ENCODE measurements around the gene SLC2A1.
"Not testable (repeated sequence)": the region's sequence is repeated elsewhere in the genome, so short reads cannot be mapped to it uniquely, and the experiment has no call there.

The SLC2A1 gene

DNA sequence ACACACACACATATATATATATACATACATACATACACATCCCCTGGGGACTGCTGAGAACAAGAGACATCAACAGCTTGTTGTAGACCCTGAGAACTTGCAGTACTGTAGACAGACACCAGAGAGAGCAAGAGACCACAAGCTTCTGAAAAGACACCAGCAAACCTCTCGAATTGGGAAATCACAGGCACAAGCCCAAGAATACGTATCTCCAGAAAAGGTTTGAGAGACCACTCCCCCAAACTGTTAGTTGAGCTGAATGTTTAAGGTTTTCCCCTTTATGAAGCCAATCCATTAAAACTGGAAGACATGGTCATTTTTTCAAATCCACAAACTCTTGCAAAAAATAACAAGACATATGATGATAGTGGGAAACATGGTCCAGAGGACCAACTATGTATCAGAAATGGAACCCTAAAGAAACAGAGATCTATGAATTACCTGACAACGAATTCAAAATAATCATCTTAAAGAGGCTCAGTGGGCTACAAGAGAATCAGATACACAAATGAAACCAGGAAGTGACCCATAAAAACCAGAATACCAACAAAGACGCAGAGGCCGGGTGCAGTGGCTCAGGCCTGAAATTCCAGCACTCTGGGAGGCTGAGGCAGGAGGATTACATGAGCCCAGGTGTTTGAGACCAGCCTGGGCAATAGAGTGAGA lies 45.1 kb downstream of the SLC2A1 start:
- no peak for FAIRE-seq
- DNase-seq (ENCODE audit: insufficient read length, low spot score) = peak; percentile 41

DNA sequence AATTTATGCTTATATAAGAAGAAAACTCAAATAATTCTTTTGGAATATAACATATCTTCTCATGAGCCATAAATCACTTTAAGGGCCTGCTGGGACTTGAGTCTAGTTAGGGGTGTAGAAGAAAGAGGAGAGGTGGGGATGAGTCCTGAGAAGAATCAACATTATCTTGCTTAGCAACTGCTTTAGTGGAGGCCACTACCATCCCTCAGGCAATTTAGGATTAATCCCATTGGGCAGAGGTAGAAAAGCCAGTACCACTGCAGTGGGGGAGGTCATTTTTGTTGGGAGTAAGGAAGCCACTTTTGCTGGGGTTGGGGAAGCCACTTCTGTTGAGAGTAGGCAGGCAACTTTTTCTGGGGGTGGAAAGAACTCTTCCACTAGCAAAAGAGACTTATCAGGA lies 47.7 kb downstream of the SLC2A1 start:
- FAIRE-seq (no peak), DNase-seq (ENCODE audit: insufficient read length, low spot score) (no peak)

DNA sequence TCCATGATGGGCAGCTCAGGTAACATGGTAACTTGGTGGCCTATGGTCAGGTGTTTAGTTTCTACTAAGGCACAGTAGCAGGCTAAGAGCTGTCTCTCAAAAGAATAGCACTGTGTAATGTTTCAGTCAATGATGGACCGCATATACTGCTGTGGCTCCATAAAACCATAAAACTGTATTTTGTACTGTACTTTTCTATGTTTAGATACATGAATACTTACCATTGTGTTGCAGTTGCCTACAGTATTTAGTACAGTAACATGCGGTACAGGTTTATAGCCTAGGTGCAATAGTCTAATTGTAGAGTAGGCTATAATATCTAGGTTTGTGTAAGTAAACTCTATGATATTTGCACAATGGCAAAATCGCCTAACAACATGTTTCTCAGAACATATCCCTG lies 50.6 kb downstream of the SLC2A1 start:
- FAIRE-seq (no peak), DNase-seq (ENCODE audit: insufficient read length, low spot score) (no peak)

DNA sequence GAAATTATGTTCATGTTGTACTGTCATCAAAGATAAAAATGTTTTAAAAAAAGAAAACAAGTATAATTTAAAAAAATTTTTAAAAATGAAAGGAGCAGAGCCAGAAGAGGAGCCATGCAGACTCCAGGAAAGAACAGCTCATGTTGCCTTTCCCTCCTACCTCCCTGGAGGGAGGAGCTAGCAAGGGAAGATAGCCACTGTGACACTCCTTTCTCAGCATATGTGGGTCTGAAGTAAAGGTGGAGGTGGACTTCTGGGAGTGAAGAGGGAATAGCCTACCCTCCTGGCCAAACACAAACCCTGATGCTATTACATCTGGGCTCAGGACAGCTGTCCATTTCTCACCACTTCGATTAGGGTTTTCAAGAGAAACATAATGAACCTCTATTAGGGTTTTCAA lies 54.2 kb downstream of the SLC2A1 start:
- FAIRE-seq (no peak), DNase-seq (ENCODE audit: insufficient read length, low spot score) (no peak)

DNA sequence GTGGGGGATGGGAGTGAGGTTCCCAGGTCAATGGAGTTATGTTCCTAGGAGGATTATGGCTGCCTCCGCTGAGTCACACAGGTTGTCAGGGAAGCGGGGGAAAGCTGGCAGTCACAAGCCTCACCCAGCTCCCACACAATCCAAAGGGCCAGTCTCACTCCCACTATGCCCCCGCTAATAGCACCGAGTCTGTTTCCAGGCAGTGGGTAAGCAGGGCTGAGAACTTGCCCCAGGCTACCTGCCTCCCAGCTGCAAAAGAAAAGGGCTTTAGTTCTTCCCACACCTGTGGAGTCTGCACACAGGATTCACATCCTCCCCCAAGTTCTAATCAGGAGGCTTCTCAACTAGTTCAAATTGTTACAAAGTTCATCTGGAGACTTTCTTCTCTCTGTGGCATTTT lies 58.7 kb downstream of the SLC2A1 start:
- DNase-seq (ENCODE audit: insufficient read length, low spot score); FAIRE-seq: not testable (repeated sequence)

DNA sequence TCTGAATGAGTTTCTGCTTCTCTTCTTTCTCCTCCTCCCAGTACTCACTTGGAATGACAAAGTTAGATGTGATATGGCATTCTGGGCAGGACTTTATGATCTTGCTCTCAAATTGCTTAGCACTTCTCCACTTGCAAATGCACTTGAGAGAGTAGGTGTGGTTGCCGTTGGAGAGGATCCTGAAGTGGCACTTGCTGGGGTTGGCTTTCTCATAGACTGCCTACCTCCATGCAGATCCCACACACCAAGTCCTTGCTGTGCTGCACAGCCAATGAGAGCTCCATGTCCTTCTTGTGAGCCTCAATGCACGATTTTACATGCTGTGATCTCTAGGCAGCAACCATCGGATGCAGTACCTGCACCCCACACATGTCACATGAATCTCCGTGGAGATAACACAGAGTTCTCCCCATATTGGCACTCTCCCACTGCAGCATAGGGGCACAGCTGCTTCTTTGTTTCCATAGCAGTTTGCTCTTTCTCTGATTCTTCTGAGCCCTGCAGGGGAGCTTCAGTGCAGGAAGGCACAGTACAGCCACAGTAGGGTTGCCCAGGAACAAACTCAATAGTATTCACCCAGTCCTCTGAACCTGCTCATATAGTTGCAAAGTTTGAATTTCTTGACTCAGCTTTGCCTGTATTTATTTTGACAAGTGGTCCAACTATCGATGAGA lies 67.1 kb downstream of the SLC2A1 start:
- no peak for DNase-seq (ENCODE audit: insufficient read length, low spot score)
- FAIRE-seq = no peak

DNA sequence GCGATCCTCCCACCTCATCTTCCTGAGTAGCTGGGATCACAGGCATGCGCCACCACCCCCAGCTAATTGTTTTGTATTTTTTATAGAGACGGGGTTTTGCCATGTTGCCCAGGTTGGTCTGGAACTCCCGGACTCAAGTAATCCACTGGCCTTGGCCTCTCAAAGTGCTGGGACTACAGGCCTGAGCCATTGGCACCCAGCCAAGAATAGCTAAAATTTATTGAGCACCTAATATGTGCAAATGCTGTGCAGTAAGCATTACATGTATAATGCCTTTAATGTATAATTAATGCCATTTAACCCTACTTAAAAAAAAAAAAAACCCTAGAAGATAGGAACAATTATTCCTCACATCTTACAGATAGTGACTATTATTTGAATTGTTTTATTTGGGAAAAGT lies 69.4 kb downstream of the SLC2A1 start:
- FAIRE-seq (no peak), DNase-seq (ENCODE audit: insufficient read length, low spot score) (no peak)

DNA sequence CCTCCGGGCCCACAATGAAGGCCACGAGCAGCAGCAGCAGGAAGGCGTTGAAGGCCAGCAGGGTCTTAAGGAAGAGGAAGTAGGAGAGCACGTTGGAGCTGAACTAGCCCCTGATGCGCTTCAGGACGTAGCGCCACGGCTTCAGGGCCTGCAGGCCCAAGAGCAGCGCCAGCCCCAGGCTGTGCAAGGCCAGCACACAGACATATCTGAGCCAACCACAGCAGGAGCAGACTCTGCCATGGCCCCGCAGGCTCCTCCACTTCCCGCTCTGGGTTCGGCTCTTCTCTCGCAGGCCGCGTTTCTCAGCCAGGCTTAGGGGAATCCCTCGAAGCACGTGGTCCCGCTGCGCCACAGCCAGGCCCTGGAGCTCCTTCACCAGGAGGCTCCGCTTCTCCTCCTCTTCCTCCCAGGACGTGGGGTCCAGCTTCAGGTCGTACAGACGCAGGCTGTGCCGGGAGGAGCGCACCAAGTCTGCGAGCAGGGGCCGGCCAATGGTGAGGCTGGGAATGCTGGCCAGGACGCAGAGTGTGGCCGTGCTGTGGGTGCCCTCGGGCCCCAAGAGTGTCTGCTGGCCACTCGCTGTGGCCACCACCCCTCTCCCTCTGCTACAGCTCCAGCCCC lies 70.5 kb downstream of the SLC2A1 start:
- DNase-seq (ENCODE audit: insufficient read length, low spot score) = no peak

DNA sequence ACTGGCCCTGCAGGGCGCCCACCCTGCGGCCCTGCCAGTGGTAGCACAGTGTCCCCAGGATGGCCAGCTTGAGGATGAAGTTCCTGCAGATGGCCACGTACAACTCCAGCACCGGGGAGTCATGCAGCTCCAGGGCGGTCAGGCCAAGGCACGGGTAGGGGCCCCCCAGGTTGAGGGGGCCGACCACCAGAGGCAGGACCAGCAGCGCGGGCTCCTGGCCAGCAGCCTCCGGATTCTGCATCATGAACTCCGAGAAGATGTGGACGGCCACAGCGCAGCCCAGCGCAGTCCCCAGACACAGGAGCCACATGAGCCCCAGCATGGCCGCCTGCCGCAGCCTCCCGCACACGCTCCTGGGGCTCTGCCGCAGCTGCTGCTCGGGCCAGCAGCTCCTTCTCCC lies 71.3 kb downstream of the SLC2A1 start:
- no peak for FAIRE-seq

More for the DNA sequence above, 70.5 kb downstream of the SLC2A1 start:
- FAIRE-seq = no peak

DNA sequence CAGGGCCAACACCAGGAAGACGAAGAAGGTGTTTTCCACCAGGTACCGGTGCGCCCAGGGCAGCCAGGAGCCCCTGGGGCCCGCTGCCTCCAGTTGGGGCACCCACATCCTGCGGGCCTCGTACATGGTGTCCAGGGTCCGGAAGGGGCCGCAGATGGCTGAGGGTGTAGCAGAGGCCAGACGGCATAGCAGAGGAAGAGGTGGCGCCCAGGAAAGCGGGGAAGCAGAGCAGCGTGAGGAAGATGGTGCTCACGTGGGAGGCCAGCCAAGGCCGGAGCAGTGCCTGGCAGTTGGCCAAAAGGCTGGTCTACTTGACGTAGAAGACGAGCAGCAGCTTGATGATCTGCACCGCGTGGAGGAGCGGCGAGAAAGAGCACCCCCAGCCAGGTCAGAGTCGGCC lies 71.9 kb downstream of the SLC2A1 start:
- FAIRE-seq = no peak
- DNase-seq (ENCODE audit: insufficient read length, low spot score) = no peak

More for the DNA sequence above, 71.3 kb downstream of the SLC2A1 start:
- no peak for DNase-seq (ENCODE audit: insufficient read length, low spot score)

DNA sequence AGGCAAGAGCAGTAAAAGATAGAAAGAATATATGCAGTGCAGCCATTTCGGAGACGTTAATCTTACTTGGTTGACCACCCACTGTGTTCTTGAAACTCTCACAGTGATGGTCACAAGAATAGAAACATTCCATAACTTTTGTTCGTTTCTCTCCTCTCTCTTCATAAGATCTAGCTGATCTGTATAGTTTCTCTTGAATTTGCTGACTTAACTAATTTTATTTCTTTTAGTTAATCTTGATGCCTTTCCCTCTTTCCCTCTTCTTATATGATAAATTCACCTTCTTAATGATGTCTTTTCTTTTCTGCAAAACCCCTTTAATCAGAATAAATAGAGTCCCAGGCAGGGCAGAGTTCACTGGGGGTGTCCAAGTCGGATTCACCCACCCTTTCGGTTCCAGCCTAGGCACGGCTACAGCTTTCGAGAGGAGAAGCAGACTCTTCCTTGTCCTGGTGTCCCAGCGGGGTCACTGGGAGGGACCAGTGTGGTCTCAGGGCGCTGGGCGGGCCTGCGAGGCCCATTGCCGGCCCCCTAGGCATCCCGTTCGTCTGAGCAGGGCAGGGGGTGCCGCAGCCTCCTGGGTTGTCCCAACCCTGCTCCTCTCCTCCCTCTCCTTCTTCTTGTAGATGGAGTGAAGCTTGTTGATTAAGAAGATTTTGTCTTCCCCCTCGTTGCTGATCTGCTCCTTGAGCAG lies 72.5 kb downstream of the SLC2A1 start:
- no peak for DNase-seq (ENCODE audit: insufficient read length, low spot score)
- FAIRE-seq = no peak

DNA sequence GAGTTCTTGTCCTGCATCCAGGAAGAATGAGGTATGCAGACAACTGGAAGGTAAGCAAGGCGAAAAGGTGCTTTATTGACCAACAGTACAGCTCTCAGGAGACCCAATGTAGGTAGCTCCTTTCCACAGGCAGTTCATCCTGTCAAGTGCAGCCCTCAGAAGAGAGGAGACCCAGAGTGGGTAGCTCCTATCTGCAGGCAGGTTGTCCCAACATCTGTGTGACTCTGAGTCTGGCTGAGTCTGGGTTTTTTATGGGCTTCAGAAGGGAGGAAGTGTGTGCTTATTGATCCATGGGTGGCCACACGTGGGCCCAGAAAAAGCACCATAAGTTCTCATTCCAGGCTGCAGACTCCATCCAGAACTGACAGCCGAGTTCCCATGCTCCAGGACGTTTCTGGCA lies 78.3 kb downstream of the SLC2A1 start:
- FAIRE-seq (no peak), DNase-seq (ENCODE audit: insufficient read length, low spot score) (no peak)

DNA sequence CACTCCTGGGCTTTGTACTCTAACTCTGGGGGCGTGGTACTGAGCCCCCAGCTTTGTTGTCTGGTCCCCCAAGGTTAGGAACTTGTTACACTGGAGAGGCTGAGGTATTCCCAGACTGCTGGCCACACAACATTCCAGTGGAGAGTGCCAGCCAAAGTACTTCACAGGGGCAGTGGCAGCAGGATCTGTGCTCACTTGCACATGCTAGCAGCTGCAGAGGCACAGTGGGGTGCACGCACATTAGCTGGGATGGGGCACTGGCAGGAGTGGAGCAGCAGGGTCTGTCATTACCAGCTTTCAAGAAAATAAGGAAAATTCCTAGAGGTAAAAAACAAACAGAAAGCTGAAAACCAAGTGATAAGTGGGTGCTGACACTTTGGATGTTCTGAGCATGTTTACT lies 81.3 kb downstream of the SLC2A1 start:
- DNase-seq (ENCODE audit: insufficient read length, low spot score) = no peak
- no peak for FAIRE-seq

DNA sequence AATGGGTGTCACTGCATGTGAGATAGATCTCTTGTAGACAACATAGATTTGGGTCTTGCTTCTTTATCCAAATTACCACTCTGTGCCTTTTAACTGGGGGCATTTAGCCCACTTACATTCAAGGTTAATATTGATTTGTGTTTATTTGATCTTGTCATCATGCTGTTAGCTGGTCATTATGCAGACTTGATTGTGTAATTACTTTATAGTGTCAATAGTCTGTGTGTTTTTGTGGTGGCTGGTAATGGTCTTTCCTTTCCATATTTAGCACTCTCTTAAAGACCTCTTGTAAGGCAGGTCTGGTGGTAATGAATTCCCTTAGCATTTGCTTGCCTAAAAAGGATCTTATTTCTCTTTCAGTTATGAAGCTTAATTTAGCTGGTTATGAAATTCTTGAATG lies 82.7 kb downstream of the SLC2A1 start:
- DNase-seq (ENCODE audit: insufficient read length, low spot score) (no peak), FAIRE-seq (no peak)

Measured in HTR-8/SVneo (cell line).